CD14-positive monocyte (primary cell): ENCODE results near the gene PSMG4. TPM values are rescaled to one million over a fixed set of nuclear protein-coding genes. Genes with fewer than 3 reads are reported as not detected.

Experiments used
- DNase-seq, 3 donors: peaks; one replicate each; pipeline ENCODE4 v3.0.0-alpha.2; 2011 to 2022
- H2AFZ ChIP-seq: 2 replicates; pipeline ENCODE4 v1.6.0; 2012; ENCODE audit warnings: mild to moderate bottlenecking, low read depth, low read length, inconsistent platforms; ENCODE audit not compliant: insufficient read depth, poor library complexity, severe bottlenecking
- H3K27ac ChIP-seq, 2 donors: 1 replicate in 1 of 2; 2 replicates in 1 of 2; pipeline ENCODE4 v1.5.1; 2012 to 2013; ENCODE audit warnings: low read length in 2 of 2, control low read depth in 1 of 2, inconsistent platforms in 1 of 2, low read depth in 1 of 2, mild to moderate bottlenecking in 1 of 2
- H3K27me3 ChIP-seq, 2 donors: one replicate each; pipeline versions ENCODE4 v1.6.0 to v1.6.1; 2011 to 2013; ENCODE audit warnings: low read length in 2 of 2; ENCODE audit not compliant: control insufficient read depth in 2 of 2, insufficient read depth in 2 of 2
- H3K36me3 ChIP-seq, 2 donors: replicated peaks in 1 of 2; 1 replicate in 1 of 2; 2 replicates in 1 of 2; pipeline versions ENCODE4 v1.5.1 to v1.6.1; 2012 to 2013; ENCODE audit warnings: low read length in 2 of 2, control low read depth in 1 of 2, inconsistent platforms in 1 of 2, mild to moderate bottlenecking in 1 of 2; ENCODE audit not compliant: insufficient read depth in 2 of 2, control insufficient read depth in 1 of 2
- H3K4me1 ChIP-seq, 2 donors: 1 replicate in 1 of 2; 2 replicates in 1 of 2; pipeline versions ENCODE4 v1.5.1 to v1.6.1; 2012 to 2013; ENCODE audit warnings: low read length in 2 of 2, control low read depth in 1 of 2, inconsistent platforms in 1 of 2, mild to moderate bottlenecking in 1 of 2, moderate library complexity in 1 of 2; ENCODE audit not compliant: insufficient read depth in 2 of 2, control insufficient read depth in 1 of 2
- H3K4me2 ChIP-seq: replicated peaks from 2 replicates; pipeline ENCODE3; 2012; ENCODE audit warnings: low read length, moderate library complexity, mild to moderate bottlenecking; ENCODE audit not compliant: poor library complexity, severe bottlenecking; ENCODE audit errors: extremely low read depth
- H3K4me3 ChIP-seq, 3 experiments: fragments of 200-600 bp in 1 of 3; sonication (generic) in 1 of 3; replicated peaks in 1 of 3; 1 replicate in 2 of 3; 2 replicates in 1 of 3; pipeline ENCODE4 v1.5.1; 2011 to 2013; ENCODE audit warnings: low read length in 3 of 3, mild to moderate bottlenecking in 3 of 3, control low read depth in 2 of 3, low read depth in 2 of 3, inconsistent platforms in 1 of 3, moderate library complexity in 1 of 3
- H3K79me2 ChIP-seq: 2 replicates; pipeline ENCODE4 v1.6.0; 2012; ENCODE audit warnings: mild to moderate bottlenecking, control low read depth, inconsistent platforms, low read length, moderate library complexity; ENCODE audit not compliant: insufficient read depth
- H3K9ac ChIP-seq: 2 replicates; pipeline ENCODE4 v1.6.0; 2017; ENCODE audit warnings: low read length, mild to moderate bottlenecking; ENCODE audit not compliant: insufficient read depth, poor library complexity, severe bottlenecking
- H3K9me3 ChIP-seq, 2 donors: replicated peaks in 1 of 2; 1 replicate in 1 of 2; 2 replicates in 1 of 2; pipeline versions ENCODE4 v1.5.1 to v1.6.1; 2012 to 2013; ENCODE audit warnings: low read length in 2 of 2, control low read depth in 1 of 2; ENCODE audit not compliant: control insufficient read depth in 1 of 2, insufficient read depth in 1 of 2
- H4K20me1 ChIP-seq: 2 replicates; pipeline ENCODE4 v1.6.0; 2012; ENCODE audit warnings: mild to moderate bottlenecking, low read length, control low read depth, moderate library complexity; ENCODE audit not compliant: insufficient read depth
- H3K27ac Mint-ChIP-seq, 7 donors: one replicate each; pipeline ENCODE4 v1.8.0; 2020; ENCODE audit warnings: mild to moderate bottlenecking in 7 of 7, mixed read lengths in 7 of 7, moderate library complexity in 6 of 7, inconsistent platforms in 2 of 7
- H3K27me3 Mint-ChIP-seq, 3 donors: one replicate each; pipeline ENCODE4 v1.8.0; 2021 to 2022; ENCODE audit warnings: low read depth in 3 of 3, mild to moderate bottlenecking in 3 of 3, mixed read lengths in 3 of 3, moderate library complexity in 3 of 3, inconsistent platforms in 1 of 3
- H3K36me3 Mint-ChIP-seq, 2 donors: one replicate each; pipeline ENCODE4 v1.8.0; 2020; ENCODE audit warnings: mixed read lengths in 2 of 2, inconsistent platforms in 1 of 2, mild to moderate bottlenecking in 1 of 2
- H3K4me1 Mint-ChIP-seq: one replicate; pipeline ENCODE4 v1.8.0; 2020; ENCODE audit warnings: mild to moderate bottlenecking, mixed read lengths
- H3K4me3 Mint-ChIP-seq, 2 donors: one replicate each; pipeline ENCODE4 v1.8.0; 2020; ENCODE audit warnings: mild to moderate bottlenecking in 2 of 2, mixed read lengths in 2 of 2, moderate library complexity in 1 of 2
- H3K9me3 Mint-ChIP-seq, 7 donors: one replicate each; pipeline ENCODE4 v1.8.0; 2020 to 2022; ENCODE audit warnings: mixed read lengths in 7 of 7, mild to moderate bottlenecking in 6 of 7, moderate library complexity in 6 of 7, inconsistent platforms in 2 of 7
- WGBS: methylation state at CpG from one replicate; pipeline ENCODE4 v1.1.5; 2013; ENCODE audit warnings: missing lambda C conversion rate; ENCODE audit not compliant: insufficient coverage; 5-methylcytosine and 5-hydroxymethylcytosine counted together
- intact Hi-C, 2 donors: fragments of 100-400 bp; cut with micrococcal nuclease; formaldehyde crosslinking; loops; one replicate each; pipeline versions ENCODE4 v1.15.0 to v1.15.1; 2023
- polyA plus RNA-seq, 3 donors: library from polyadenylated mRNA; depleted of rRNA in 1 of 3; unstranded in 2 of 3; stranded (reverse) in 1 of 3; fragments of 300-500 nt in 2 of 3; fragments of >200 nt in 1 of 3; fragmentation: Illumina TruSeq in 2 of 3; gene quantifications; 1 replicate in 2 of 3; 2 replicates in 1 of 3; pipeline ENCODE4 v1.2.3, GENCODE V29; 2012 to 2021
- TF ChIP-seq, protein P1 (sequence below): fragments of 200-600 bp; IDR thresholded peaks from one replicate; pipeline ENCODE4 v1.8.0; 2022; ENCODE audit warnings: antibody characterized with exemption, mild to moderate bottlenecking

Gene PSMG4
- polyA plus RNA-seq, 3 donors, result 23.6 to 31.1 (median 27.9) TPM

DNA sequence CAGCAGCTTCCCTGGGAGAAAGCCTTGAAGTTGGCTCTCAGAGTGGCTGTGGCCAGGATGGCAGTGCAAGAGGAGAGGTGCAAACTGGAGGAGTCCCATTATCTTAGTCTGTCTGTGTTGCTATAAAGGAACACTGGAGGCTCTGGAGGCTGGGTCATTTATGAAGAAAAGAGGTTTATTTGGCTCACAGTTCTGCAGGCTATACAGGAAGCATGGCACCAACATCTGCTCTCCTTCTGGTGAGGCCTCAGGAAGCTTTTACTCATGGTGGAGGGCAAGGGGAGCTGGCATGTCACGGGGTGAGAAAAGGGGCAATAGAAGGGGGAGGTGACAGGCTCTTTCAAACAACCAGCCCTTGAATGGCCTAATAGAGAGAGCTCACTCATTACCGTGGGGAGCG is 47.1 kb downstream of the PSMG4 start:
- whole genome bisulfite sequencing, result 100% methylated on average over 1 of the region's 3 CpGs
- Mint-ChIP-seq H3K27ac (no peak overlapping the region), H3K27me3 (peaks cover 5 to 10% (median 8%) of the 10 kb centered on the region in 3 donors), H3K36me3 (no peaks in the 10 kb centered on the region), H3K9me3 (peaks cover 0 to 7% (median 3%) of the 10 kb centered on the region in 7 donors), H3K4me1 (no peaks in the 10 kb centered on the region), H3K4me3 (no peak overlapping the region)
- Histone ChIP-seq H3K9ac (no peak overlapping the region), H4K20me1 (no peaks in the 10 kb centered on the region), H3K4me3 (no peak overlapping the region), H3K79me2 (no peaks in the 10 kb centered on the region), H3K27ac (no peak overlapping the region), H3K4me1 (no peaks in the 10 kb centered on the region), H3K36me3 (no peaks in the 10 kb centered on the region), H2AFZ (no peak overlapping the region), H3K4me2 (no peak overlapping the region), H3K27me3 (no peaks in the 10 kb centered on the region), H3K9me3 (no peaks in the 10 kb centered on the region)
- TF ChIP-seq, protein P1, sequence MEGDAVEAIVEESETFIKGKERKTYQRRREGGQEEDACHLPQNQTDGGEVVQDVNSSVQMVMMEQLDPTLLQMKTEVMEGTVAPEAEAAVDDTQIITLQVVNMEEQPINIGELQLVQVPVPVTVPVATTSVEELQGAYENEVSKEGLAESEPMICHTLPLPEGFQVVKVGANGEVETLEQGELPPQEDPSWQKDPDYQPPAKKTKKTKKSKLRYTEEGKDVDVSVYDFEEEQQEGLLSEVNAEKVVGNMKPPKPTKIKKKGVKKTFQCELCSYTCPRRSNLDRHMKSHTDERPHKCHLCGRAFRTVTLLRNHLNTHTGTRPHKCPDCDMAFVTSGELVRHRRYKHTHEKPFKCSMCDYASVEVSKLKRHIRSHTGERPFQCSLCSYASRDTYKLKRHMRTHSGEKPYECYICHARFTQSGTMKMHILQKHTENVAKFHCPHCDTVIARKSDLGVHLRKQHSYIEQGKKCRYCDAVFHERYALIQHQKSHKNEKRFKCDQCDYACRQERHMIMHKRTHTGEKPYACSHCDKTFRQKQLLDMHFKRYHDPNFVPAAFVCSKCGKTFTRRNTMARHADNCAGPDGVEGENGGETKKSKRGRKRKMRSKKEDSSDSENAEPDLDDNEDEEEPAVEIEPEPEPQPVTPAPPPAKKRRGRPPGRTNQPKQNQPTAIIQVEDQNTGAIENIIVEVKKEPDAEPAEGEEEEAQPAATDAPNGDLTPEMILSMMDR, result no peak
- intact Hi-C loops, result no loop called here
- DNase-seq, result no peak

DNA sequence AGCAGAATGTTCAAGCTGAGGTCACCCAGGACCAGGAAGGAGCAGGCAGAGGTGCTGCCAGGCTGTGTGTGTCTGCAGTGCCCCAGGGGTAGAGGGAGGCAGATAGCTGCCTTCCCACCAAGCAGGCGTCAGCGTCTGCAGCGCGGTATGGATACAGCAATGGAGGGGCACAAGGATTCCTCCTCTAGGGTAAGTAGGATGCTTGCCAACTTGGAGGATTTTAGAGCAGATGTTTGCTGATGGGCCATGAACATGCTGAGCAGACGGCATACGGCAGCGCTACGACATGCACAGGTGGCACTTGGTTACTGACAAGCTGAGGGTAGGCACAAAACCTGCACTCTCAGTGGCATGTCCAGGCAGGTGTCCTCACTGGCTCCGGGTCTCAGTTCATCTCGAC is 48.1 kb downstream of the PSMG4 start:
- no peak overlapping the region for H3K4me2 ChIP-seq
- H3K4me3 ChIP-seq, result no peak overlapping the region
- H3K4me1 ChIP-seq, result no peaks in the 10 kb centered on the region
- H3K9ac ChIP-seq, result no peak overlapping the region
- H2AFZ ChIP-seq, result no peak overlapping the region
- no peaks in the 10 kb centered on the region for H3K36me3 ChIP-seq
- no peaks in the 10 kb centered on the region for H3K27me3 ChIP-seq
- no peaks in the 10 kb centered on the region for H3K36me3 Mint-ChIP-seq
- no peaks in the 10 kb centered on the region for H4K20me1 ChIP-seq
- TF ChIP-seq, protein P1, result no peak
- peaks cover 6 to 10% (median 9%) of the 10 kb centered on the region in 3 donors for H3K27me3 Mint-ChIP-seq
- H3K9me3 ChIP-seq, result no peaks in the 10 kb centered on the region
- DNase-seq, result no peak
- no peak overlapping the region for H3K4me3 Mint-ChIP-seq
- no peak overlapping the region for H3K27ac Mint-ChIP-seq
- H3K27ac ChIP-seq, result no peak overlapping the region
- no peaks in the 10 kb centered on the region for H3K79me2 ChIP-seq
- intact Hi-C loops, result no loop called here
- H3K9me3 Mint-ChIP-seq, result peaks cover 0 to 7% (median 3%) of the 10 kb centered on the region in 7 donors
- 98% methylated on average over 7 of the region's 10 CpGs for WGBS
- H3K4me1 Mint-ChIP-seq, result no peaks in the 10 kb centered on the region
